ENCODE results near the gene KPRP. TPM values are rescaled to one million over a fixed set of nuclear protein-coding genes. Genes with fewer than 3 reads are reported as not detected.

Gene KPRP
- total RNA-seq, 1 experiment from 2014 or later = not detected

- TF ChIP-seq CTCF (IDR thresholded peaks at IDR 0.05; ENCODE audit: insufficient read depth in 1 of 2, low read depth in 1 of 2, low read length in 1 of 2, severe bottlenecking in 1 of 2, unreplicated experiment in 1 of 2) = peak in 1 of 2 experiments; percentile 12
- H3K4me1 ChIP-seq = no peaks in the 10 kb centered on the region
- no peaks in the 10 kb centered on the region for H3K27me3 ChIP-seq (replicated peaks; ENCODE audit: control insufficient read depth, insufficient read depth, low read length)
- H3K36me3 ChIP-seq (ENCODE audit: control insufficient read depth, insufficient read depth, low read length) = no peaks in the 10 kb centered on the region
- Mint-ChIP-seq H3K36me3 (ENCODE audit: insufficient read depth, unreplicated experiment) (no peaks in the 10 kb centered on the region), H3K27ac (ENCODE audit: unreplicated experiment) (no peak within 1 kb of the TSS), H3K27me3 (ENCODE audit: insufficient read depth, unreplicated experiment) (peaks cover 13% of the 10 kb centered on the region), H3K4me1 (ENCODE audit: low read depth, unreplicated experiment) (no peaks in the 10 kb centered on the region), H3K9me3 (ENCODE audit: unreplicated experiment) (no peaks in the 10 kb centered on the region), H3K4me3 (ENCODE audit: unreplicated experiment) (no peak within 1 kb of the TSS)
- H3K4me3 ChIP-seq (ENCODE audit: low read depth, low read length) = no peak within 1 kb of the TSS
- intact Hi-C loops (cut with micrococcal nuclease; ENCODE audit: unreplicated experiment) = loop anchor here (5.0 kb wide), 1 partner anchor 123 kb away; no protein-coding TSS in a partner anchor
- ChIA-PET CTCF (no interaction called here), POLR2A (no interaction called here)
- BruUV-seq (replicated peaks) = no TSS peak
- no peaks in the 10 kb centered on the region for H3K9me3 ChIP-seq
- DNase-seq = no peak
Measured at GRCh38 chr1:152774875-152775274, 17.1 kb downstream of the KPRP start, which contains the start of gene LCE1F. Gene LCE1F (plus strand): TSS chr1:152775140. CDS start chr1:152776372, 1,232 bp downstream.

DNA sequence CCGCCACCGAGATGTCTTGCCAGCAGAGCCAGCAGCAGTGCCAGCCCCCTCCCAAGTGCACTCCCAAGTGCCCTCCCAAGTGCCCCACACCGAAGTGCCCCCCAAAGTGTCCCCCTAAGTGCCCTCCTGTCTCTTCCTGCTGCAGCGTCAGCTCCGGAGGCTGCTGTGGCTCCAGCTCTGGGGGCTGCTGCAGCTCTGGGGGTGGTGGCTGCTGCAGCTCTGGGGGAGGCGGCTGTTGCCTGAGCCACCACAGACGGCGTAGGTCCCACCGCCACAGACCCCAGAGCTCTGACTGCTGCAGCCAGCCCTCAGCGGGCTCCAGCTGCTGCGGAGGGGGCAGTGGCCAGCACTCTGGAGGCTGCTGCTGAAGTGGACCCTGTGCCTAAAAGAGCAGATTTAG lies 18.5 kb downstream of the KPRP start:
- Mint-ChIP-seq H3K4me3 (ENCODE audit: unreplicated experiment) (no peak overlapping the region), H3K27me3 (ENCODE audit: insufficient read depth, unreplicated experiment) (peaks cover 11% of the 10 kb centered on the region), H3K36me3 (ENCODE audit: insufficient read depth, unreplicated experiment) (no peaks in the 10 kb centered on the region), H3K27ac (ENCODE audit: unreplicated experiment) (no peak overlapping the region), H3K9me3 (ENCODE audit: unreplicated experiment) (no peaks in the 10 kb centered on the region), H3K4me1 (ENCODE audit: low read depth, unreplicated experiment) (no peaks in the 10 kb centered on the region)
- no peak for TF ChIP-seq CTCF (IDR thresholded peaks at IDR 0.05; ENCODE audit: insufficient read depth in 1 of 2, low read depth in 1 of 2, low read length in 1 of 2, severe bottlenecking in 1 of 2, unreplicated experiment in 1 of 2)
- no peaks in the 10 kb centered on the region for H3K27me3 ChIP-seq (replicated peaks; ENCODE audit: control insufficient read depth, insufficient read depth, low read length)
- no TSS peak for BruUV-seq (replicated peaks)
- intact Hi-C loops (cut with micrococcal nuclease; ENCODE audit: unreplicated experiment) = loop anchor here (5.0 kb wide), 1 partner anchor 124 kb away; no protein-coding TSS in a partner anchor
- no peaks in the 10 kb centered on the region for H3K9me3 ChIP-seq
- POLR2A ChIA-PET = no interaction called here
- H3K4me3 ChIP-seq (ENCODE audit: low read depth, low read length) = no peak overlapping the region
- no peaks in the 10 kb centered on the region for H3K36me3 ChIP-seq (ENCODE audit: control insufficient read depth, insufficient read depth, low read length)
- no peaks in the 10 kb centered on the region for H3K4me1 ChIP-seq
- DNase-seq = no peak
- CTCF ChIA-PET = no interaction called here

GRCh38 chr1:152777510-152778137 lies 19.8 kb downstream of the KPRP start:
- H3K9me3 ChIP-seq = no peaks in the 10 kb centered on the region
- H3K36me3 ChIP-seq (ENCODE audit: control insufficient read depth, insufficient read depth, low read length) = no peaks in the 10 kb centered on the region
- H3K4me1 Mint-ChIP-seq (ENCODE audit: low read depth, unreplicated experiment) = no peaks in the 10 kb centered on the region
- no peak overlapping the region for H3K27ac Mint-ChIP-seq (ENCODE audit: unreplicated experiment)
- peak in 1 of 2 experiments; percentile 44 for DNase-seq
- no peaks in the 10 kb centered on the region for H3K9me3 Mint-ChIP-seq (ENCODE audit: unreplicated experiment)
- H3K4me3 Mint-ChIP-seq (ENCODE audit: unreplicated experiment) = no peak overlapping the region
- no peaks in the 10 kb centered on the region for H3K27me3 ChIP-seq (replicated peaks; ENCODE audit: control insufficient read depth, insufficient read depth, low read length)
- no peaks in the 10 kb centered on the region for H3K4me1 ChIP-seq
- POLR2A ChIA-PET = no interaction called here
- peak; percentile 19 to 45 for TF ChIP-seq CTCF (IDR thresholded peaks at IDR 0.05; ENCODE audit: insufficient read depth in 1 of 2, low read depth in 1 of 2, low read length in 1 of 2, severe bottlenecking in 1 of 2, unreplicated experiment in 1 of 2)
- H3K36me3 Mint-ChIP-seq (ENCODE audit: insufficient read depth, unreplicated experiment) = no peaks in the 10 kb centered on the region
- peaks cover 11% of the 10 kb centered on the region for H3K27me3 Mint-ChIP-seq (ENCODE audit: insufficient read depth, unreplicated experiment)
- BruUV-seq (replicated peaks) = no TSS peak
- CTCF ChIA-PET = interaction anchor here (0.6 kb wide), 2 partner anchors 10 to 129 kb away, joined by 4 read pairs; no protein-coding TSS in a partner anchor
- H3K4me3 ChIP-seq (ENCODE audit: low read depth, low read length) = no peak overlapping the region
- intact Hi-C loops (cut with micrococcal nuclease; ENCODE audit: unreplicated experiment) = loop anchor here (5.0 kb wide), 1 partner anchor 125 kb away; no protein-coding TSS in a partner anchor
